8988T (cell line): Measurements from ENCODE around the gene PHACTR1.
"Not testable (repeated sequence)": the region's sequence is repeated elsewhere in the genome, so short reads cannot be mapped to it uniquely, and the experiment has no call there.

Experiments used
- DNase-seq: peaks from one replicate; pipeline ENCODE4 v3.0.0; 2011

PHACTR1 gene

DNA sequence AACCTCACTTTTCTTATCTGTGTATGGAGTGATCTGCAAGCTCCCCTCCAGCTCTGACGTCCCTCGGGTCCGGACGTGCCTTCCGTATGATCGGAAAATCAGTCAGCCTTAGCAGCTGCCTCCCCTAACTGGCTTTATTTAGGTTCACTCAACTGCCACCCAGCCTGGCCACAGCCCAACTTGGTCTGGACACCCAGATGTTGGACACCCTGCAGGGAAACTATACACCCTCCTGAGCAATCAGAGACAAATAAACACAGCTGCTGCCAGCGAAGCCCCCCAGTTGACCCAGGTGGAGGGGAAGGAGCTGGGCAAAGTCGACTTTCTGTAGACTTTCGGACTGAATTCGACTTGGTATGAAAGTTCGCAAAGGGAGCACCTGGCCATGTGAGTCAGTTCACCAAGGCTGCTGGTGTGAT lies 582.8 kb downstream of the PHACTR1 start:
- no peak for DNase-seq

DNA sequence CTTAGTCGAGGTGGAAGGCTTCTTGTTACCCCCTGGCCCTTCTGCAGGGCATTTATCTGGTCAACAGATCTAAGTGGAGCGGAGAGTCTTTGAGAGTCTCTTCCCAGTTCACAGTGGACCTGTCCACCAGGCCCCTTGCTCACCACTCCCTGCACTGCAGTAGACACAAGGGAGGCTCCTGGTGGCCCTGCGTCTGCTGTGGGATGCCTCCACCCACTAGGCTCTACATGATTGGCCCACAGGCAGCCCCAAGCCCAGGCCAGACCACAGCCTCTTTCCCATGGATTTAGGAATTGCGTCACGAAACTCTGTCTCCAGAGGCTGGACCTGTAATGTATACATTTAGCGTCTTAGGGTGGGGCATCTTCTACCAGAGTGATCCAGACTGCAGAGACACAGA lies 583.4 kb downstream of the PHACTR1 start:
- DNase-seq, result no peak

GRCh38 chr6:13300643-13301590 lies 584.4 kb downstream of the PHACTR1 start:
- DNase-seq, result no peak

DNA sequence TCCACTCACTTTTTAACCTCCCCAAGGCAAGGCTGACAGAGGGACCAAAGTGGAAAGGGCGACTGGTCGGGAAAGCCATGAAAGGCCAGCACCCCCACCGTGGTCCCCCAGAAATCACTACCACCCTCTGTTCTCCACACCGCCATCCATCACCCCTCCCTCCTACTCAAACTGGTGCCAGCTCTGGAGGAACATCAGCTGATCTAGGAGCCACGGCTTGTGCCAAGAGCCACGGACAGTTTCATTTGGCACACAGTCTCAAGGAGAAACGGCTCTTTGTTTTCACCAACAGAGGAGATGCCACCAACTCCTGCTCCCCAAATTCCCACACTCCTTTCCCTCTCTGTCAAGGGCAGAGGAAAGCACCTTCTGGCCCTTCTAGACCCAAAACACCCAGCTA lies 585.7 kb downstream of the PHACTR1 start:
- DNase-seq, result no peak

GRCh38 chr6:13302751-13303667 lies 586.4 kb downstream of the PHACTR1 start:
- DNase-seq, result peak; percentile 68

DNA sequence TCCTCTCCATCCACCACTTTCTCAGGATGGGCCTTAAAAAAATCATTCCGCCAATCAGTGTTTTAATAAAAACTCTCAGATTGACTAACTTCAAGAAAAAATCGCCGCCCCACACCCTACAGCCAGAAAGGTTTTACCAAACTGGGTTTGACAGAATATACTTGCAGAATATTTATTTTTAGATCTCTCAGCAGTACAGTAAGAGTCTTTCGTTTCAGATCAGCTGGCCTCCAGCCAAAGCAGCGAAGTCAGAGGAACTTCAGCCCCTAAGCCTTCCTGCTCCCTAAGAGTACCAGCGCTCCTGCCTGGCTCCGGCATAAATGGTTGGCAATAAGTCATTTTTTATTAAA lies 587.1 kb downstream of the PHACTR1 start:
- no peak for DNase-seq

DNA sequence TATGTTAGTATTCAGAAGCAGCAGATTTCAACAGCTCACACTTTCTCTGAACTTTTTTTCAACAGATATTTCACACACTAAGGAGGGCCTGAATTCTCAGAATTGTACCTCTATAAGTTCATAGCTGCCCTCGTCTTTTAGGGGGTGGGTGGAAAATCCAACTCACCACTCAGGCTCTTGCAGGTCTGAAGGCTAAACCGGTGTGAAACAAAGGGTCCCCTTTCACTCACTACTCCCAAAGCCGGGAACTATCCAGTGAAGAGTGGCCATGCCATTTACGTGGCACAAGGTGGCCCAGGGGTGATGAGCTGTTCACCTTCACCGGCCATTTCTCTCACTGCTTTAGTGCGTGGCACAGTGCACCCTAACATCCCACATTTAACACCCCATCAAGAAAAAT lies 587.5 kb downstream of the PHACTR1 start:
- DNase-seq, result no peak

- DNase-seq, result no peak
Measured at GRCh38 chr6:13304580-13305260, 588.2 kb downstream of the PHACTR1 start.

DNA sequence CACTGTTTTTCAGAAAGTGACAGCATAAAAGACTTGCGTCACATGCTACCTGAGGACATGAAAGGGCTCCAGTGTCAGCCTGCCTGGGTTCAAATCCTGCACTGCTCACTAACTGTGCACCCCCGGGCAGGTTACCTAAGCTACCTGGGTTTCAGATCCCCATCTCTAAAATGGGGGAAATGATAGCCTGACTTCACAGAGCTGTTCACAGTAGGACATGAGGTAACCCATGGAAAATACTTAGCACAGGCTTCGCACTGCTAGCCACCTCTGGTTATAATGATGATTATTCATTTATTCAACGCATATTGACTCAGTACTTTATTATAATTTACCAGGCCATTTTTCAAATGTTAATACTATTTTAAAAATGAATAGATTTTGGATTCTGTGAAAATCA lies 588.7 kb downstream of the PHACTR1 start:
- DNase-seq, result no peak

DNA sequence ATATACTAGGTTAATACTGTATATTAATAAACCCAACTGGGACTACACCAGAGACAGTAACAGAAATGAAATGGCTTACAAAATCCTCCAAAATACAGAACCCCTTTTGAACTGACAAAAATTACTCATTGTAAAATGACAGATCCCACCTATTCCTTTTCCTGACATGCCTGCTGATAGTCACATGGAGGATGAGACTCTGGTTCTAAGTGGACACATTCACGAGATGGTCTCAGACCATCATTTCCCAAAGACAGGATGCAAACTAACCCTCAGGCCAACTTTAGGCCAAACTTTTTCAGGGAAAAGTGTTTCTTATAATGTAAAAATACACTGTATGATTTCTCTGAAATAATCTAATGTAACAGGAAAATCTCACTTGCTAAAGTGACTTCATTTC lies 589.2 kb downstream of the PHACTR1 start:
- DNase-seq, result no peak

DNA sequence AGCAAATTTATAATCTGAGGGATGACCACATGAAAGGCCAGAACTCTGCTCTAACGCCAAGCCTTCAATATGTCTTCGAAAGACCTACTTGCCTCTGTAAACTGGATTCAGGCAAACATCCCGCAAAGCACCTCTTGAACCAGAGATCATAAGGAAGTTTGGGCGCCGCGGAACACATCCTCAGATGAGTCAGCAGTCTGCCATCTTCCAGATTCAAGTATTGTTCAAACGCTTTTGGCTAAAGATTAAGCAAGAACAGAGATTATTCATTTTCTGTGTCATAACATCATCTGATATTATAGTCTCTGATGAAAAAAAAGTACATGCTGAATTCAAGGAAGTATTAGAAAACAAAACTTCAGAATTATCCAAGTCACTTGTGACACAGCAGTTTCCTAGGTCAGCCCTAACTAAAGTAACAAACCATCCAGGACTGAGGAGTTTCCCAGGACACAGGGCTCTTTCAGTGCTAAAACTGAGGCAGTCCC lies 591.0 kb downstream of the PHACTR1 start:
- DNase-seq, result no peak

DNA sequence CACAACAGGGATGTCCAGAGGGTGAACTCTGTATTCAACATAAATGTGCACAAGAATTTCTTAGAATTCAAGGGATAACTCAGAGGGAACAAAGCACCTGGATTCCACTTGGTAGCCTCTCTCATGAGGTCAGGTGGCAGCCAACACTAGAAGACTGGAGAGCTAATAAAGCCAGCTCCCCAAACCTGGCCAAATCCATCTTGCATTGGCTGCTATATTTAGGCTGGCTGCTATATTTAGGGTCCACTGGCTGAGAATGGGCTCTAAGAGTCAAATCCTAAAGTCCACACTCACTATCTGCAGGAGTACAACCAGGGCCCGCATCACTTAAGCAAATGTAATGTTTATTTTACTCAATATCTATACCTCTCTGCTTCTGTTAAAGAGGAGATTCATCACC lies 591.8 kb downstream of the PHACTR1 start:
- DNase-seq, result no peak

- DNase-seq, result no peak
Measured at GRCh38 chr6:13311155-13311554, 594.6 kb downstream of the PHACTR1 start.

- DNase-seq, result no peak
Measured at GRCh38 chr6:13314806-13315205, 598.2 kb downstream of the PHACTR1 start.

DNA sequence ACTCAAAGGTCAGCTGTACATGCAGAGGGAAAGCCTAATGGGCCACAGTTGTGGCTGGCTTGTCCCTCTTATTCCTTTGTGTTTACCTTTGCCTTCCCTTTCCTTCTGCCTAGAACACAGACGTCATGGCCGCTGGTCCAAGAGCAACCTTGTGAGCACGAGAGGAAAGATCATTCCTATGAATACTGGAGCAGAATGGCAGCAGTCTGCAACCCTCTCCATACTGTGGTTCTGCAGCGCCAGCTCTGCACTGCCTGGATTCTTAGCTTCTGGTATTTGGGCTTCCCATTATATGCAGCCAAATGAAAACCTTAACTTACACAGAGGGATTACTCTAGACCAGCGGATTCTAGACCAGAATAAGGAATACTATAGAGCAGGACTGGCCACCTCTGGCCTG lies 599.3 kb downstream of the PHACTR1 start:
- DNase-seq, result no peak

- DNase-seq, result no peak
Measured at GRCh38 chr6:13318821-13319220, 602.3 kb downstream of the PHACTR1 start.

- DNase-seq, result no peak
Measured at GRCh38 chr6:13319891-13320564, 603.5 kb downstream of the PHACTR1 start.

GRCh38 chr6:13326031-13326586 lies 609.5 kb downstream of the PHACTR1 start:
- not testable (repeated sequence) for DNase-seq

GRCh38 chr6:13327691-13328075 lies 611.1 kb downstream of the PHACTR1 start:
- no peak for DNase-seq

DNA sequence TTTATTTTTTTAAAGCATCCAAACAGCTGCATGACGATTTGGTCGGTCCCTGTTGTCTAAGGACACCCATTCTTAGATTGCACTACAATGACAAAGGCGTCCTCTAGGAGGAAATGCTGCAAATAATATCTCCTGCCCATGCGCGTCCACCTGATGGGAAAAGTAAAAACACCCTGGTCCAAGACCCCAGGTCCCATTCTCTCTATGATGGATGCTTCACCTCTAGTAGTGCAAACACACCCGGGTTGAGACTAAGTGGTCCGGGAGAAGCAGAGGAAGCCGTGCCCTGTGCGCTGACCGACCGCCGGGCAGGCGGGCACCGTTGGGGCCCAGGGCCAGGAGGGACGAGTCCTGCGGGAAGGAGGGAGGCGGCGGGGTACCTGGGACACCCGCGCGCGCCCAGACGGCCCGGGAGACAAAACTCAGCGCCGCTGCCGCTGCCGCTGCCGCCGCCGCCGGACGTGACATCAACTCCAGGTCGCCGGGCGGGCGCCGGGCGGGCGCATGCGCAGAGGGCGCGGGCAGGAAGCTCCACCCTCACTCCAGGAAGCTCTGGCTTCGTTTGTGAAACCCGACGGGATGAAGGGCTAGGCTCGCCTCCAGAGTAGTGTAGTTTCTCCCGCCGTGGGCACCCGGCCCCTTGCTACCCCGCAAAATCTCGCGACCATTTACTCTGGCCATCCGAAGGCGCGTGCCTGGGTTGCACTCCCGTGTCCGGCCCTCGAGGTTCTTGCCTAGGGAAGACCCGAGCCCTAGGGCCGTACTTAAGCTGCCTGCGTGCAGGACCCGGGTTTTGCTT lies 611.7 kb downstream of the PHACTR1 start, which contains the start of gene TBC1D7:
TSS of gene TBC1D7 (minus strand) at position 462 of the 799 bp plus-strand sequence. CDS start 1,639 bp downstream, outside the sequence.
- peak; percentile 74 for DNase-seq

DNA sequence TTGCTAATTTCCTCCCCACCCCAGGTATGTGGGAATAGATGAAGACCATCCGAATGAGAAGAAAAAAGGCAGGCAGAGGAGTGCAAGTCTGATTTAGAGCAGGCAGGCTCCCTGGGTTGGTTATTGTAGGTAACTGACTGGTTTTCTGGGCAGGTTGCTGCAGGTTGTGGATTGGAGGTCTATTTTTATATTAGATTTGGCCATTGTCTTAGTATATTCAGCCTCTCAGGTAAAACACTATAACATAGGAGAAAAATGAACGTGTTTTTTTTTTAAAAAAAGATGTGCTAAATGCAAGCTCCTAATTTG lies 612.3 kb downstream of the PHACTR1 start:
- DNase-seq, result no peak
